Suprapubic skin (tissue), 4 donors: Measurements from ENCODE around the gene RERE. TPM values are rescaled to one million over a fixed set of nuclear protein-coding genes. Genes with fewer than 3 reads are reported as not detected.

Source experiments
- DNase-seq, 2 donors: peaks; one replicate each; pipeline ENCODE4 v3.0.0-alpha.2; 2019; ENCODE audit warnings: low spot score in 2 of 2
- H3K27ac ChIP-seq: fragments of 200-600 bp; sonication (generic); one replicate; pipeline ENCODE4 v1.5.1; 2019
- H3K27me3 ChIP-seq: fragments of 200-600 bp; sonication (generic); one replicate; pipeline ENCODE4 v1.5.1; 2019
- H3K36me3 ChIP-seq: fragments of 200-600 bp; sonication (generic); one replicate; pipeline ENCODE4 v1.5.1; 2019
- H3K4me1 ChIP-seq: fragments of 200-600 bp; sonication (generic); one replicate; pipeline ENCODE4 v1.5.1; 2019
- H3K4me3 ChIP-seq: fragments of 200-600 bp; sonication (generic); one replicate; pipeline ENCODE4 v1.5.1; 2019; ENCODE audit warnings: mild to moderate bottlenecking
- H3K9me3 ChIP-seq: fragments of 200-600 bp; sonication (generic); one replicate; pipeline ENCODE4 v1.5.1; 2019
- CTCF ChIP-seq, 2 donors: fragments of 200-600 bp in 1 of 2; fragments of 450-650 bp in 1 of 2; sonication (generic) in 1 of 2; IDR thresholded peaks; one replicate each; pipeline ENCODE4 v1.5.1; 2016 to 2019; ENCODE audit warnings: antibody characterized with exemption in 2 of 2, mild to moderate bottlenecking in 1 of 2, moderate library complexity in 1 of 2
- EP300 ChIP-seq: sonication (generic); formaldehyde crosslinking; IDR thresholded peaks from one replicate; pipeline ENCODE4 v1.6.1; 2017; ENCODE audit warnings: antibody characterized with exemption
- POLR2A ChIP-seq, 2 donors: fragments of 450-650 bp; IDR thresholded peaks; one replicate each; pipeline ENCODE4 v1.6.1; 2017; ENCODE audit warnings: antibody characterized with exemption in 2 of 2, mild to moderate bottlenecking in 2 of 2, moderate library complexity in 2 of 2
- POLR2AphosphoS5 ChIP-seq, 3 donors: sonication (generic); formaldehyde crosslinking; IDR thresholded peaks; one replicate each; pipeline ENCODE4 v1.6.1; 2017; ENCODE audit warnings: antibody characterized with exemption in 3 of 3
- WGBS: methylation state at CpG from one replicate; pipeline ENCODE4 v1.1.5; 2018; 5-methylcytosine and 5-hydroxymethylcytosine counted together
- total RNA-seq, 4 donors: library from RNA; depleted of rRNA; stranded (reverse); fragments of >200 nt; gene quantifications; one replicate each; pipeline ENCODE4 v1.1.0, GENCODE V29; 2016

RERE gene
- total RNA-seq, 4 donors from 2014 or later, result 43.4 to 113 (median 83.3) TPM

DNA sequence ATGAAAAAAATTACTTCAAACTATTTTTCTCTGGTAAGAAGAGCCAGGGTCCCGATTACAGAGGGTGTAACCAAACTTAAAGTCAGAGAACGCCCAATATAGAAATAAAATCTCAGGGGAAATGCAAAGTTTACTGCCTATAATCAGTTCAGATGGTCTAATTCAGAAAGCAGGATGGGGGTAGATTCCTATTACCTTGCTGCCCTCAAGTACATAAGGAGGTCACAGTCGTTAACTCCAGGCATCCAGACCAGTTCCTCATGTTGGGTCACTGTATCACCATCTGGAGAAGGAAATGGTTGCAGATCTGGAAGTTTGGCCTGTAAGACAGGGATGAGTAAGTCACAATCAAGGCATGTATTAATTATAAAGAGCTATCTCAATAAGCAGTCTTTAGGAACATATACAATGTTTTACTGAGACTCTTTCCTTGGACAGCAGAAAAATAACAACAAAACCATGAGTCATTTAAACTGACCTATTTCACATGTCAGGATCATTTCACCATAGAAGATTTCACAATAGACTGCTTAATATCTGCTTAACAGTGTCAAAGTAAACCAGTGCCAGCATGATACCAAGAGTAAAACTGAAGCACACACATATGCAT lies 320.1 kb downstream of the RERE start:
- H3K36me3 ChIP-seq, result peaks cover 24% of the 10 kb centered on the region
- H3K9me3 ChIP-seq, result no peaks in the 10 kb centered on the region
- no peak for DNase-seq
- peaks cover 19% of the 10 kb centered on the region for H3K4me1 ChIP-seq
- TF ChIP-seq EP300 (no peak), POLR2AphosphoS5 (IDR thresholded peaks at IDR 0.05) (peak in 1 of 3 donors; percentile 50)
- H3K27me3 ChIP-seq, result no peaks in the 10 kb centered on the region
- no peak overlapping the region for H3K4me3 ChIP-seq
- peak overlapping the region; percentile 61 for H3K27ac ChIP-seq
- WGBS, result 59% methylated on average over 3 of the region's 3 CpGs

GRCh38 chr1:8496473-8496872 lies 321.0 kb downstream of the RERE start:
- Histone ChIP-seq H3K36me3 (peaks cover 24% of the 10 kb centered on the region), H3K27me3 (no peaks in the 10 kb centered on the region), H3K9me3 (no peaks in the 10 kb centered on the region), H3K27ac (peak overlapping the region; percentile 61), H3K4me1 (peaks cover 19% of the 10 kb centered on the region), H3K4me3 (no peak overlapping the region)
- no peak for TF ChIP-seq CTCF (IDR thresholded peaks at IDR 0.05)
- TF ChIP-seq POLR2AphosphoS5 (IDR thresholded peaks at IDR 0.05), result no peak
- no peak for TF ChIP-seq POLR2A (IDR thresholded peaks at IDR 0.05)
- no peak for TF ChIP-seq EP300
- 82% methylated on average over 8 of the region's 8 CpGs for WGBS
- no peak for DNase-seq

- Histone ChIP-seq H3K4me3 (no peak overlapping the region), H3K27ac (peak overlapping the region; percentile 61), H3K36me3 (peaks cover 24% of the 10 kb centered on the region), H3K4me1 (peaks cover 19% of the 10 kb centered on the region), H3K27me3 (no peaks in the 10 kb centered on the region), H3K9me3 (no peaks in the 10 kb centered on the region)
- TF ChIP-seq POLR2AphosphoS5 (IDR thresholded peaks at IDR 0.05) (no peak), POLR2A (IDR thresholded peaks at IDR 0.05) (no peak), EP300 (no peak), CTCF (IDR thresholded peaks at IDR 0.05) (no peak)
- 90% methylated on average over 6 of the region's 6 CpGs for WGBS
- no peak for DNase-seq
Observed at GRCh38 chr1:8495928-8496401, 321.5 kb downstream of the RERE start.

GRCh38 chr1:8494681-8495080 lies 322.8 kb downstream of the RERE start:
- H3K27ac ChIP-seq, result no peak overlapping the region
- H3K36me3 ChIP-seq, result peaks cover 24% of the 10 kb centered on the region
- no peak for DNase-seq
- 99% methylated on average over 3 of the region's 3 CpGs for WGBS
- H3K9me3 ChIP-seq, result no peaks in the 10 kb centered on the region
- no peaks in the 10 kb centered on the region for H3K27me3 ChIP-seq
- peaks cover 19% of the 10 kb centered on the region for H3K4me1 ChIP-seq
- H3K4me3 ChIP-seq, result no peak overlapping the region
- no peak for TF ChIP-seq POLR2AphosphoS5 (IDR thresholded peaks at IDR 0.05)
- no peak for TF ChIP-seq EP300
- no peak for TF ChIP-seq POLR2A (IDR thresholded peaks at IDR 0.05)
- no peak for TF ChIP-seq CTCF (IDR thresholded peaks at IDR 0.05)

DNA sequence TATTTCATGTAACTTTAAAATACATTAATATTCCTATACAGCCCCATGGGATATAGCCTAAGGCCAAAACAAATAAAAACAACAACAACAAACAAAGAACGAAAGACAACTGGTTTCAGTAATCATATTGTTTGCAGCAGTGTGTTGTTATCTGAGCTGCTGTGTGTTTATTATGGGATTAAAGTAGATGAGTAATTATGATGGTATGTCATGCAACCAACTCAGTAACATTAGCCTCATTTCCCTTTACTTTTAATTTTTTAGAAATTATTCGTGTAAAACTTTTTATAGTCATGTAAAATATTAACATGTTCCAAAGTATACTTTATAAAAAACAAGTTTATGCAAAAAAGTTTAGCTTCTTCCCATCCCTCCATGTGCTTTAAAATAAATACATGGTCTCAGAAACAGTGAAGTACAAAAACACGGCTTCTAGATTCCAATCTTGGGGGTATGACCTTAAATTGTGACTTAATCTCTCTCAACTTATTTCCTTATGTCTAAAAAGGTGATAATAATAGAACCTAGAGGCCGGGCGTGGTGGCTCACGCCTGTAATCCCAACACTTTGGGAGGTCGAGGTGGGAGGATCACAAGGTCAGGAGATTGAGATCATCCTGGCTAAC lies 323.4 kb downstream of the RERE start:
- H3K4me3 ChIP-seq, result no peak overlapping the region
- no peak for DNase-seq
- no peaks in the 10 kb centered on the region for H3K9me3 ChIP-seq
- WGBS, result 74% methylated on average over 7 of the region's 7 CpGs
- no peaks in the 10 kb centered on the region for H3K27me3 ChIP-seq
- peaks cover 24% of the 10 kb centered on the region for H3K36me3 ChIP-seq
- H3K27ac ChIP-seq, result no peak overlapping the region
- peaks cover 19% of the 10 kb centered on the region for H3K4me1 ChIP-seq
- no peak for TF ChIP-seq POLR2AphosphoS5 (IDR thresholded peaks at IDR 0.05)

DNA sequence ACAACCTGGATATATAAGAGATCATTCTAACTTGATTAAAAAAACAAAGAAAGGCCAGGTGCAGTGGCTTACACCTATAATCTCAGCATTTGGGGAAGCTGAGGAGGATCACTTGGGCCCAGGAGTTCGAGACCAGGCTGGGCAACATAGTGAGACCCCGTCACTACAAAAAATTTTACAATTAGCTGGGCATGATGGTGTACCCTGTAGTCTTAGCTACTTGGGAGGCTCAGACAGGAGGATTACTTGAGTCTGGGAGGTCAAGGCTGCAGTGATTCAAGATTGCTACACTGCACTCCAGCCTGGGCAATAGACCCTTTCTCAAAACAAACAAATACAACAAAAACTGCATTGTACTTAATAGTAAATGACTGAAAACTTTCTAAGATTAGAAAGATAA lies 330.2 kb downstream of the RERE start:
- no peaks in the 10 kb centered on the region for H3K27me3 ChIP-seq
- peaks cover 6% of the 10 kb centered on the region for H3K4me1 ChIP-seq
- TF ChIP-seq CTCF (IDR thresholded peaks at IDR 0.05) (no peak), POLR2A (IDR thresholded peaks at IDR 0.05) (no peak), POLR2AphosphoS5 (IDR thresholded peaks at IDR 0.05) (no peak), EP300 (no peak)
- no peak overlapping the region for H3K4me3 ChIP-seq
- 98% methylated on average over 2 of the region's 2 CpGs for WGBS
- H3K36me3 ChIP-seq, result no peaks in the 10 kb centered on the region
- no peaks in the 10 kb centered on the region for H3K9me3 ChIP-seq
- DNase-seq, result no peak
- no peak overlapping the region for H3K27ac ChIP-seq
